ENCODE results near the gene IFNA7.
"Not testable (repeated sequence)": the region's sequence is repeated elsewhere in the genome, so short reads cannot be mapped to it uniquely, and the experiment has no call there.

Gene IFNA7

DNA sequence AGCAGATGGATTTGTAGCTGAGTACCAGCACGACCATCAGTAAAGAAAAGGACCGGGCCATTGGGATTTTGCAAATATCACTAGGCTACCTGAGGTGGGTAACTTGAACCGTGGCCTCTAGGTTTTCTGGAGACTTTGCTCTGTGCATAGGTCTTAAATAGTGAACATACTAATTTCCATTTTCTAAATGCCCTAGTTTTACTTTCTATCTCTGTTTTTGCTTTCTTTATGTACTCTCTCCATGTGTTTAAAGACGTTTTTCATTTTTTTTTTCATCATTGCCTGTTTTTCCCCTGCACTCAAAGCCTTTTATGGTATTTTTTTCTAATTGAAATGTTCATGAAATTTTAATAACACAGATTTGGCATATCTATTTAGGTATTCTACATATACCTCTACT, at the start of gene IFNA7:
Gene IFNA7 (minus strand): TSS at position 101 of the 400 bp plus-strand sequence. CDS start 40 bp downstream, at position 61.
- DNase-seq (ENCODE audit: low read depth), result not testable (repeated sequence)

DNA sequence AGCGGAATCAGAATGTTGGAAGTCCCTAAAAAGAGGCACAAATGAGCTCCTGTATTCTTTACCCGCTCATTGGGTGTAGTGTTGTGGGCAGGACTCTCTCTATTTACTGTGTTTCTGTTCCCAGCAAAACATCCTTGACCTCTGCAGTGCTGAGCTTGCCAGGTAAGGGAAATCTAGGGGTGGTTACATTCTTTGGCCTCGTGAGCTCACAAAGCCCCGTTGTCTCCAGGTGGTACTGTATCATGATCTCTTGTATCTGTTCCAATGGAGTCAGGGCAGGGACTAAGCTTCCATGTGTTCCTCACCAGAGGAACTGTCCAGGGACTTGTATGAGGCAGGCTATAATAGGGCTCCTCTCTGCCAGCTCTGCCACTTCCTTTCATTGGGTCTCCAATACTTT, 49.6 kb upstream of the IFNA7 start:
- DNase-seq (ENCODE audit: low read depth), result no peak

DNA sequence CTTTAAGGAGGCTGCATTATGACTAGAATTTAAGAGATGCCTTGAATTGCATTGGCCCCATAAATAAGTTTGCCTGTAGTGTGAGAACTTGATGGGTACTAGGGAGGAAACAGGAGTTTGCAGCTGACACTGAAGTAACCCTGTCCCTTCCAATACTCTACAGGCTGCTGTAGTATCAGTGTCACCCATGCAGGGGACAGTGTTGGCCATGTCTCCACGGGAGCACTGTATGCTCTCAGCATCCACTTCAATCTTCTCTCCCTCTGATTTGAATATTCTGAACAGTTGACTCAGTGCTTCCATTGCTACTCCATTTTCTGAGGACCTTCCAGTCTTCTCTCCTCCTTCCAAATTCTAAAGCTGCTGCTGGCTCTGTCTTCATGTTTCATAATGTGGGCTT, 49.2 kb upstream of the IFNA7 start:
- no peak for DNase-seq (ENCODE audit: low read depth)

DNA sequence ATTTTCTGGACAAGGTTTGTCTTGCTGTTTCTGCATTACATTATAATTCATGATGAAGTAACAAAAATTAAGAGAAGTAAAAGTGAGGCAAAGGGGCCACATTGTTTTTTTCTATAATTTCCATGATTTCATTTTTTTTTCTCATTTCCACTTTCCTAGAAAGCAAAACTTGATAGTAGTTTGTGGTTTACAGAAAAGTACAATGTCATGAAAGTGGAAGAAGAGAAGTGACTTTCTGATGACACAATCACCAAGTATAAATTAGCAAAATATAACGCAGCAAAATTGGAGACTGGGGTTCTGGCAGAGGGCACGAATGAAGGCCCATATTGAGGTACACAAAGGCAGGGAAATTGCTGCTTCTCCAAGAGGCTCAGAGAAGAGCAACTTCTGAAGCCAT, 42.8 kb upstream of the IFNA7 start:
- DNase-seq (ENCODE audit: low read depth), result no peak

DNA sequence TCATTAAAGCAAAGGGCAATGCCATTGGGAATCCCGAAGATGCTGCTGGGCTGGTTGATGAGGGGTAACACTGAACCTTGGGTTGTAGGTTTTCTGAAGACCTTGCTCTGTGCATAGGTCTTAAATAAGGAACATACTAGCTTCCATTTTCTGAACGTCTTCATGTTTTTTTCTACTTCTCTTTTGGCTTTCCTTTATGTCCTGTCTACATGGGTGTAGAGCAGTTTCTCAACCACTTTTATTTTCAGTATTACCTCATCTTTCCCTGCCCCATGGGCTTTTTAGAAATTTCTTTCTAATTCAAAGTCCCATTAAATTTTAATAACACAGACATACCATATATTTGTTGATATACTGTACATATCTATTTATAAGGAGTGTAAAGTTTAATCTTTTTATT, 37.9 kb upstream of the IFNA7 start, which contains the start of gene IFNA14:
Gene IFNA14 (minus strand): TSS at position 95 of the 400 bp plus-strand sequence. CDS start 70 bp downstream, at position 25.
- no peak for DNase-seq (ENCODE audit: low read depth)

DNA sequence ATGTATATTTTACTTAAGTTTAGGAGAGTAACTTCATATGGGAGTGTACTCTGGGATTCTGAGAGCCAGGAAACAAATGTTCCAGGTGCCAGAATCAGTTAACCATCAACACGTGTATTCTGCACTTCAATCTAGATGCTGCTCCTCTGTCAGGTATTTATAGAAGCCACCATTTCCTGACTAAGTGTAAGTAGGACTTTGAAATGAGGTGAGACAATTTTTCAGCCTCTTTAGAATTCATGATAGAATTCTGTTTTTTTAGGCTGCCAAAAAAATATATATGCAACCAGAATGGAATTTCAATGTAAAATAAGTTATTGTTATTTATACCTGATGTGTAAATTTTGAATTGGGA, 34.3 kb upstream of the IFNA7 start:
- DNase-seq (ENCODE audit: low read depth), result not testable (repeated sequence)

DNA sequence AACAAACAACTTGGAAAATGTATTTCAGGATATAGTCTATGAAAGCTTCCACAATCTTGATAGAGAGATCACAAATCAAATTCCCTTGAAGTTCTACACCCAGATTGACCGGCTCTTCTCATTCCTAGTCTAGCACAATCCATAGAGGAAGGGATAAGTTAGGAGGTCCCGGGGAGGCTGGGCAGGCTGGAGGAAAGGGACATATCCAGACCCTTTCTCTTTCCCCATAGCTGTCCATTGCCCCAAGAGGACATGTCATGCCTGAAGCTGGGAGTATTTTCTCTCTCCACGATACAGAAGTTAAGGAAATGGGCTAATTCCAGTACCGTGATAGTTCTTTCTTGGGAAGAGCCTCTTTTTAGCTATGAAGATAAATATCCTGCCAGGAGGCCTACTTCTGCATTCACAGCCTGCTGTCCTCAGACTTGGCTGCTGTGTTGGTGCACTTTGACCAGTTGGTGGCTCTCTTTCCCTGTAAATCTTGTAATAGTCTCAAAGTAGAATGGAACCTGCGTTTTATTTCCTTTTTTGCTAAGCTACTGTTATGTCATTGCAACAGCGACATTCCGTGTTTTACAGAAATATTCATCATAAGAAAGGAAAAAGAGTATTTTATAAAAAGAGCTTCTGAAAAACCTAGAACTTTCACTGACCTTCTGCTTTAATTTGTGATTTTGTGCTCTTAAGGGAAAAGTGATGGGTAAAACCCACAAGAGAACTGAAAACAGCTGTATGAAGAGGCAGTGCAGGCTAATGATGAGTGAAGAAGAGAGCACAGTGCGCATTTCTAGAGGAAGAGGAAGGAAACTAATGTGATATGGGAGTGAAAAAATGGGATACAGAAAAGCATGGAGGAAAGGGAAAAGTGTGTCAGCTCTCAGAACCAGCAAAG, 33.7 kb upstream of the IFNA7 start:
- peak; percentile 6 for DNase-seq (ENCODE audit: low read depth)

DNA sequence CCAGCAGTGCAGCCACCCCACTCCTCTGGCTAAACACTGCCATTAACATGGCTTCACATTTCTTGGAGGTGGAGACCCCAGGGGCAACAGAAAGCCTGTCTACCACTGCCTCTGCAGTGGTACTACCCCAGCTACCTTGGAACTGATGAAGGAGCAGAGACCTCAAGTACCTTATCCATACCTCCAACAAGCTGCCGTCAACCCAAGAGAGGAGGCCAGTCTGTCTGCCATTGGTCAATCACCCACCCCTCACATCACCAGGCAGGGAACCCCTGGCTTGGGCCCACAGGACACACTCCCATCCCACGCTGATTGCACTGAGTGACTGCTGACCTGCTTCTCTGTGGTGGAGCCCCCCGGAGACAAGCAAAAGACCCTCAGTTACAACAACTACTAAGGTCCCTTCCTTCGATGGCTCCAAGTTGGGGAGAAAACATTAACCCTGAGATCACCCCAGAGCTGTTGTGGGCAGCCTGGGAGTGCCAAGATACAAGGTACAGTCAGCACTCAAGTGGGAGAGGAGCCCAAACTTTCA, 32.2 kb upstream of the IFNA7 start:
- no peak for DNase-seq (ENCODE audit: low read depth)

DNA sequence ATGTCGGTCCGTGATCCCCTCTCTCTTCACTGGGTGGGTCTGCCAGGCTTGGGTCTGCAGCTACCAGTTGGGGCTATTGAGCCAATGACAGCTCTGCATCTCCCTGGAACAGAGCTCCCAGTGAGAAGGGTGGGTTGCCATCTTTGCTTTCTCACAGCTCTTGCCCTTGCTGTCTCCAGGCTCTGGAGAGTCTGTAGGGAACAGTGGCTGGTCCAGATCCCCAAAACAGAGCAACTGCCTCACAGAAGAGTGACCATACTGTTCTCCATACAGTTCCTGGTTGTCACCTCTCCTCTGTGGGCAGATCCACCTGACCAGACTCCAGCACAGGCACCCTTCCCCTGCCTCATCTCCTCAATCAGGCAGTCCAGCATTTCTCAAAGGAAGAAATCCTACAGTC, 31.3 kb upstream of the IFNA7 start:
- no peak for DNase-seq (ENCODE audit: low read depth)

DNA sequence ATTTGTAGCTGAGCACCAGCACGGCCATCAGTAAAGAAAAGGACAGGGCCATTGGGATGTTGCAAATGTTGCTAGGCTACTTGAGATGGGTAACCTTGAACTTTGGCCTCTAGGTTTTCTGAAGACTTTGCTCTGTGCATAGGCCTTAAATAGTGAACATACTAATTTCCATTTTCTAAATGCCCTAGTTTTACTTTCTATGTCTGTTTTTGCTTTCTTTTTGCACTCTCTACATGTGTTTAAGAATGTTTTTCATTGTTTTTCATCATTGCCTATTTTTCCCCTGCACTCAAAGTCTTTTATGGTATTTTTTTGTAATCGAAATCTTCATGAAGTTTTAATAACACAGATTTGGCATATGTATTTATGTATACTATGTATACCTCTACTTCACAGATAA, 26.1 kb upstream of the IFNA7 start, which contains the start of gene IFNA17:
Gene IFNA17 (minus strand): TSS at position 101 of the 400 bp plus-strand sequence. CDS start 49 bp downstream, at position 52.
- DNase-seq (ENCODE audit: low read depth), result no peak

DNA sequence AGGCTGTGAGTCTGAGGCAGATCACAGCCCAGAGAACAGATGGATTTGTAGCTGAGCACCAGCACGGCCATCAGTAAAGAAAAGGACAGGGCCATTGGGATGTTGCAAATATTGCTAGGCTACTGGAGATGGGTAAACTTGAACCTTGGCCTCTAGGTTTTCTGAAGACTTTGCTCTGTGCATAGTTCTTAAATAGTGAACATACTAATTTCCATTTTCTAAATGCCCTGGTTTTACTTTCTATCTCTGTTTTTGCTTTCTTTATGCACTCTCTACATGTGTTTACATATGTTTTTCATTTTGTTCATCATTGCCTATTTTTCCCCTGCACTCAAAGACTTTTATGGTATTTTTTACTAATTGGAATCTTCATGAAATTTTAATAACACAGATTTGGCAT, 15.2 kb upstream of the IFNA7 start, which contains the start of gene IFNA16:
Gene IFNA16 (minus strand): TSS at position 101 of the 400 bp plus-strand sequence. CDS start 6 bp downstream, at position 95.
- not testable (repeated sequence) for DNase-seq (ENCODE audit: low read depth)

DNA sequence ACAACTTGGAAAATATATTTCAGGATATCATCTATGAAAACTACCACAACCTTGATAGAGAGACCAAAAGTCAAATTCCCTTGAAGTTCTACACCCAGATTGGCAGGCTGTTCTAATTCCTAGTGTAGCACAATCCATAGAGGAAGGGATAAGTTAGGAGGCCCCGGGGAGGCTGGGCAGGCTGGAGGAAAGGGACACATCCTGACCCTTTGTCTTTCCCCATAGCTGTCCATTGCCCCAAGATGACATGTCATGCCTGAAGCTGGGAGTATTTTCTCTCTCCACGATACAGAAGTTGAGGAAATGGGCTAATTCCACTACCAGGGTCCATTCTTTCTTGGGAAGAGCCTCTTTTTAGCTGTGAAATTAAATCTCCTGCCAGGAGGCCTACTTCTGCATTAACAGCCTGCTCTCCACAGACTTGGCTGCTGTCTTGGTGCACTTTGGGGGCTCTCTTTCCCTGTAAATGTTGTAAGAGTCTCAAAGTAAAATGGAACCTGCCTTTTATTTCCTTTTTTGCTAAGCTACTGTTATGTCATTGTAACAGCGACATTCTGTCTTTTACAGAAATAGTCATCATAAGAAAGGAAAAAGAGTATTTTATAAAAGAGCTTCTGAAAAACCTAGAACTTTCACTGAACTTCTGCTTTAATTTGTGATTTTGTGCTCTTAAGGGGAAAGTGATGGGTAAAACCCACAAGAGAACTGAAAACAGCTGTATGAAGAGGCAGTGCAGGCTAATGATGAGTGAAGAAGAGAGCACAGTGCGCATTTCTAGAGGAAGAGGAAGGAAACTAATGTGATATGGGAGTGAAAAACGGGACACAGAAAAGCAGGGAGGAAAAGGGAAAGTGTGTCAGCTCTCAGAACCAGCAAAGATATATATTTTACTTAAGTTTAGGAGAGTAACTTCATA, 11.7 kb upstream of the IFNA7 start:
- DNase-seq (ENCODE audit: low read depth), result not testable (repeated sequence)

DNA sequence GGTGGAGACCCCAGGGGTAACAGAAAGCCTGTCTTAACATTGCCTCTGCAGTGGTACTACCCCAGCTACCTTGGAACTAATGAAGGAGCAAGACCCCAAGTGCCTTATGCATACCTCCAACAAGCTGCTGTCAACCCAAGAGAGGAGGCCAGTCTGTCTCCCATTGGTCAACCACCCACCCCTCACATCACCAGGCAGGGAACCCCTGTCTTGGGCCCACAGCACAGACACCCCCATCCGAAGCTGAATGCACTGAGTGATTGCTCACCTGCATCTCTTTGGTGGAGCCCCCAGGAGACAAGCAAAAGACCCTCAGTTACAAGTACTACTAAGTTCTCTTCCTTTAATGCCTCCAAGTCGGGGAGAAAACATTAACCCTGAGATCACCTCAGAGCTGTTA, 10.2 kb upstream of the IFNA7 start:
- not testable (repeated sequence) for DNase-seq (ENCODE audit: low read depth)

DNA sequence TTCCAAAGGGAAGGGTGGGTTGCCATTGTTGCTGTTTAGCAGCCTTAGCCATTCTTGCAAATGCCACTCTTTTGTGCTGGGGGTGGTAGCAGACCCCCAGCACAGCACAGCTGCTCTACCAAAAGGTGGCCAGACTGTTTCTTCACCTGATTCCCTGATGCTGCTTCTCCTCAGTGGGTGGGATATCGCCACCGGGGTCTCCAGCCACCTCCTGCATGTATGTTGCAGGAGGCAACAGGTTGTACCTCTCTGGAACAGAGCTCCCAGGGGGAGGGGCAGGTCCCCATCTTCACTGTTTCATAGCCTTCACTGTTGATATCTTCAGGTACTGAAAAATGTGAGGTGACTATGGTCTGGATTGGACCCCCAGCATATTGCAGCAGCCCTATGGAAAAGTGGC, 8.8 kb upstream of the IFNA7 start:
- DNase-seq (ENCODE audit: low read depth), result not testable (repeated sequence)

DNA sequence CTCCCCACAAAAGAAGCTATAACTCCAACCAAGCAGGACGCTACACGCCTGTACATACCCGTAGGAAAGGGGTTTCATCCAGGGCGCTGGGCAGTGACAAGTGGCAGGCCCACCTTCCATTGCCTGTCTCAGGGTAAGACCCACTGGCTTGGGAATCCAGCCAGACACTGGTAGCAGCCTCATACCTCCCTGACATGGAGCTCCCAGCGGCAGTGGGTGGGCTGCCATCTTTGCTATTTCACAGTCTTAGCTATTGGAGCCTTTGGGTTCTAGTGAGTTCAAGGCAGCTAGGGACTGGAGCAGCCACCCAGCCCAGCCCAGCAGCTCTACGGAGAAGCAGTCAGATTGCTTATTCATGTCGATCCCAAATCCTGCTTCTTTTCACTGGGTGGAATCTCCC, 8.3 kb upstream of the IFNA7 start:
- DNase-seq (ENCODE audit: low read depth), result no peak

DNA sequence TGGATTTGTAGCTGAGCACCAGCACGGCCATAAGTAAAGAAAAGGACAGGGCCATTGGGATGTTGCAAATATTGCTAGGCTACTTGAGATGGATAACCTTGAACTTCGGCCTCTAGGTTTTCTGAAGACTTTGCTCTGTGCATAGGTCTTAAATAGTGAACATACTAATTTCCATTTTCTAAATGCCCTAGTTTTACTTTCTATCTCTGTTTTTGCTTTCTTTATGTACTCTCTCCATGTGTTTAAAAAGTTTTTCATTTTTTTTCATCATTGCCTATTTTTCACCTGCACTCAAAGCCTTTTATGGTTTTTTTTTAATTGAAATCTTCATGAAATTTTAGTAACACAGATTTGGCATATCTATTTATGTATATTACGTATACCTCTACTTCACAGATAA, 5.0 kb upstream of the IFNA7 start, which contains the start of gene IFNA10:
Gene IFNA10 (minus strand): TSS at position 101 of the 400 bp plus-strand sequence. CDS start 46 bp downstream, at position 55.
- not testable (repeated sequence) for DNase-seq (ENCODE audit: low read depth)

DNA sequence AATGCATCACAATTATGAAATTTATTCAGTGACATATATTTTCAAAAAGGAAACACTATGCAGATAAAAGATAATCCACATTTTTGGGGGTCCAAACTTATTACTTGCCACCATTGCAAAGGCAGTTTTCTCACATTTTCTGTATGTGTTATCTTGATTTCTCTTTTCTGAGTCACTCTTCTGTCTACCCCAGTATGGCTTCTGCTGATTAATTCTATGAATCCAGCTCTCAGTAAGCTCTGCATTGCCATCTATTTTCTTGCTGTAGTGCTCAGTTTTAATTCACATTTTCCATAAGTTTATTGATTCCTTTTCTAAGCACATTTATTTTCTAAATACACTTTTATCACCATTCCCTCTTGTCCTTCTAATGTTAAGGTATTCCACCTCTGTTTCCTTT, 3.2 kb upstream of the IFNA7 start:
- no peak for DNase-seq (ENCODE audit: low read depth)

DNA sequence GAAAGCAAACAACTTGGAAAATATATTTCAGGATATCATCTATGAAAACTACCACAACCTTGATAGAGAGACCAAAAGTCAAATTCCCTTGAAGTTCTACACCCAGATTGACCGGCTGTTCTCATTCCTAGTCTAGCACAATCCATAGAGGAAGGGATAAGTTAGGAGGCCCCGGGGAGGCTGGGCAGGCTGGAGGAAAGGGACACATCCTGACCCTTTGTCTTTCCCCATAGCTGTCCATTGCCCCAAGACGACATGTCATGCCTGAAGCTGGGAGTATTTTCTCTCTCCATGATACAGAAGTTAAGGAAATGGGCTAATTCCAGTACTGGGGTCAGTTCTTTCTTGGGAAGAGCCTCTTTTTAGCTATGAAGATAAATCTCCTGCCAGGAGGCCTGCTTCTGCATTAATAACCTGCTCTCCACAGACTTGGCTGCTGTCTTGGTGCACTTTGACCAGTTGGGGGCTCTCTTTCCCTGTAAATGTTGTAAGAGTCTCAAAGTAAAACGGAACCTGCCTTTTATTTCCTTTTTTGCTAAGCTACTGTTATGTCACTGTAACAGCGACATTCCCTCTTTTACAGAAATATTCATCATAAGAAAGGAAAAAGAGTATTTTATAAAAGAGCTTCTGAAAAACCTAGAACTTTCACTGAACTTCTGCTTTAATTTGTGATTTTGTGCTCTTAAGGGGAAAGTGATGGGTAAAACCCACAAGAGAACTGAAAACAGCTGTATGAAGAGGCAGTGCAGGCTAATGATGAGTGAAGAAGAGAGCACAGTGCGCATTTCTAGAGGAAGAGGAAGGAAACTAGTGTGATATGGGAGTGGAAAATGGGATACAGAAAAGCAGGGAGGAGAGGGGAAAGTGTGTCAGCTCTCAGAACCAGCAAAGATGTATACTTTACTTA, 6.9 kb downstream of the IFNA7 start:
- DNase-seq (ENCODE audit: low read depth), result not testable (repeated sequence)

DNA sequence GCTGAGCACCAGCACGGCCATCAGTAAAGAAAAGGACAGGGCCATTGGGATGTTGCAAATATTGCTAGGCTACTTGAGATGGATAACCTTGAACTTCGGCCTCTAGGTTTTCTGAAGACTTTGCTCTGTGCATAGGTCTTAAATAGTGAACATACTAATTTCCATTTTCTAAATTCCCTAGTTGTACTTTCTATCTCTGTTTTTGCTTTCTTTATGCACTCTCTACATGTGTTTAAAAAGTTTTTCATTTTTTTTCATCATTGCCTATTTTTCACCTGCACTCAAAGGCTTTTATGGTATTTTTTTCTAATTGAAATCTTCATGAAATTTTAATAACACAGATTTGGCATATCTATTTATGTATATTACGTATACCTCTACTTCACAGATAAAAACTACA, 14.5 kb downstream of the IFNA7 start, which contains the start of gene IFNA4:
Gene IFNA4 (minus strand): TSS at position 101 of the 400 bp plus-strand sequence. CDS start 56 bp downstream, at position 45.
- not testable (repeated sequence) for DNase-seq (ENCODE audit: low read depth)
